Activated CD8-positive, alpha-beta memory T cell treated with anti-CD3 and anti-CD28 coated beads, Interleukin-2, amount 50 U/mL, for 1 hour (primary cell): ENCODE measurements around the gene HOXA13.
A peak's percentile ranks its signal among the peaks of the same experiment; 100 is the strongest.

Source experiments
- DNase-seq: peaks from one replicate; pipeline ENCODE4 v3.0.0-alpha.2; 2020; ENCODE audit errors: extremely low read depth

The HOXA13 gene

GRCh38 chr7:27199849-27200760 lies at the start of gene HOXA13:
Gene HOXA13 (minus strand): TSS chr7:27200091. CDS start chr7:27200077, 14 bp downstream.
- no peak for DNase-seq

GRCh38 chr7:27248911-27249723 lies 49.2 kb upstream of the HOXA13 start:
- DNase-seq: no peak

GRCh38 chr7:27248427-27248806 lies 48.5 kb upstream of the HOXA13 start:
- no peak for DNase-seq

- DNase-seq: no peak
Measured at GRCh38 chr7:27247452-27248426, 47.8 kb upstream of the HOXA13 start.

GRCh38 chr7:27247000-27247399 lies 47.1 kb upstream of the HOXA13 start:
- DNase-seq: no peak

GRCh38 chr7:27245798-27246691 lies 46.2 kb upstream of the HOXA13 start:
- no peak for DNase-seq

- DNase-seq: no peak
Measured at GRCh38 chr7:27245124-27245797, 45.4 kb upstream of the HOXA13 start.

- no peak for DNase-seq
Measured at GRCh38 chr7:27244488-27245123, 44.7 kb upstream of the HOXA13 start.

- no peak for DNase-seq
Measured at GRCh38 chr7:27243340-27244163, 43.7 kb upstream of the HOXA13 start.

- peak; percentile 20 for DNase-seq
Measured at GRCh38 chr7:27242555-27243339, 42.9 kb upstream of the HOXA13 start, which contains the start of gene EVX1. Gene EVX1 (plus strand): TSS chr7:27242802. CDS start chr7:27243031, 229 bp downstream.

GRCh38 chr7:27242154-27242553 lies 42.3 kb upstream of the HOXA13 start:
- no peak for DNase-seq

- no peak for DNase-seq
Measured at GRCh38 chr7:27241189-27242056, 41.5 kb upstream of the HOXA13 start.

GRCh38 chr7:27240015-27240731 lies 40.3 kb upstream of the HOXA13 start:
- DNase-seq: no peak

- no peak for DNase-seq
Measured at GRCh38 chr7:27239387-27240014, 39.6 kb upstream of the HOXA13 start.

- no peak for DNase-seq
Measured at GRCh38 chr7:27238979-27239386, 39.1 kb upstream of the HOXA13 start.
